ENCODE data around the gene PRUNE2.

DNA sequence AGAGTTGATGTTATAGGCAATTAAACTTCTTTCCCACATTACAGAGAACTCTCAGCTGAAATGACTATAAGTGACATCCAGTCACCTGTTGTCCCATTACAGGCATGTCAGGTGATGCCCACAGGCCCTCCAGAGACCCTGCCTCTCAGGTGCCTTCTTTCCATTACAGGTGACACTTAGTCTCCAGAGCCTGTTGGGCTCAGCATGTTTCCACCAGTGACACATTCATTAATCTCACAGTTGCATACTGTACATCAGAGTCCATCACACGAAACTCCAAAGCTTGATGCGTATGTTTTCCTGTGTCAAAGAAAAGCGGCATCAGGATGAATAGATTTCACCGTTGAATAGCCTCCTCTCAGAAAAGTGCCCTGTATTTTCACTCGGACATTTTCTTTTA is 14.6 kb downstream of the PRUNE2 start:
- no peak for TF ChIP-seq POLR2AphosphoS5 (IDR thresholded peaks at IDR 0.05; ENCODE audit: low read depth, low read length)
- no peak for TF ChIP-seq TAF1 (IDR thresholded peaks at IDR 0.05; ENCODE audit: borderline replicate concordance, insufficient read depth, low read length)
- TF ChIP-seq FOXP2 (optimal IDR thresholded peaks at IDR 0.05; ENCODE audit: borderline replicate concordance, extremely low read depth, extremely low read length, insufficient read depth) = no peak
